G401 (cell line): ENCODE results near the gene CCP110. TPM values are rescaled to one million over a fixed set of nuclear protein-coding genes. Genes with fewer than 3 reads are reported as not detected.
A peak's percentile ranks its signal among the peaks of the same experiment; 100 is the strongest.

ENCODE experiments used
- DNase-seq: peaks from one replicate; pipeline ENCODE4 v3.0.0-alpha.2; 2015; ENCODE audit warnings: low spot score
- in situ Hi-C: cut with HindIII; loops from 2 replicates; pipeline ENCODE4 v1.10.0; 2016; ENCODE audit warnings: low sequenced_read_pairs, mixed read lengths
- total RNA-seq: library from RNA; depleted of rRNA; stranded (reverse); fragments of >200 nt; shearing (Covaris generic); gene quantifications from 2 replicates; pipeline ENCODE4 v1.2.3, GENCODE V29; 2014; rRNA removed

The CCP110 gene, protein sequence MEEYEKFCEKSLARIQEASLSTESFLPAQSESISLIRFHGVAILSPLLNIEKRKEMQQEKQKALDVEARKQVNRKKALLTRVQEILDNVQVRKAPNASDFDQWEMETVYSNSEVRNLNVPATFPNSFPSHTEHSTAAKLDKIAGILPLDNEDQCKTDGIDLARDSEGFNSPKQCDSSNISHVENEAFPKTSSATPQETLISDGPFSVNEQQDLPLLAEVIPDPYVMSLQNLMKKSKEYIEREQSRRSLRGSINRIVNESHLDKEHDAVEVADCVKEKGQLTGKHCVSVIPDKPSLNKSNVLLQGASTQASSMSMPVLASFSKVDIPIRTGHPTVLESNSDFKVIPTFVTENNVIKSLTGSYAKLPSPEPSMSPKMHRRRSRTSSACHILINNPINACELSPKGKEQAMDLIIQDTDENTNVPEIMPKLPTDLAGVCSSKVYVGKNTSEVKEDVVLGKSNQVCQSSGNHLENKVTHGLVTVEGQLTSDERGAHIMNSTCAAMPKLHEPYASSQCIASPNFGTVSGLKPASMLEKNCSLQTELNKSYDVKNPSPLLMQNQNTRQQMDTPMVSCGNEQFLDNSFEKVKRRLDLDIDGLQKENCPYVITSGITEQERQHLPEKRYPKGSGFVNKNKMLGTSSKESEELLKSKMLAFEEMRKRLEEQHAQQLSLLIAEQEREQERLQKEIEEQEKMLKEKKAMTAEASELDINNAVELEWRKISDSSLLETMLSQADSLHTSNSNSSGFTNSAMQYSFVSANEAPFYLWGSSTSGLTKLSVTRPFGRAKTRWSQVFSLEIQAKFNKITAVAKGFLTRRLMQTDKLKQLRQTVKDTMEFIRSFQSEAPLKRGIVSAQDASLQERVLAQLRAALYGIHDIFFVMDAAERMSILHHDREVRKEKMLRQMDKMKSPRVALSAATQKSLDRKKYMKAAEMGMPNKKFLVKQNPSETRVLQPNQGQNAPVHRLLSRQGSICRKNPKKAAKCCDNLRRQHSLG
- total RNA-seq: 20.4 and 22.9 TPM in 2 replicates

- in situ Hi-C loops: no loop called here
- peak; percentile 99 for DNase-seq
Measured at GRCh38 chr16:19523559-19524355, at the start of gene CCP110. CCP110 (plus strand) TSS chr16:19523942; CDS start chr16:19527882, 3,940 bp downstream.

DNA sequence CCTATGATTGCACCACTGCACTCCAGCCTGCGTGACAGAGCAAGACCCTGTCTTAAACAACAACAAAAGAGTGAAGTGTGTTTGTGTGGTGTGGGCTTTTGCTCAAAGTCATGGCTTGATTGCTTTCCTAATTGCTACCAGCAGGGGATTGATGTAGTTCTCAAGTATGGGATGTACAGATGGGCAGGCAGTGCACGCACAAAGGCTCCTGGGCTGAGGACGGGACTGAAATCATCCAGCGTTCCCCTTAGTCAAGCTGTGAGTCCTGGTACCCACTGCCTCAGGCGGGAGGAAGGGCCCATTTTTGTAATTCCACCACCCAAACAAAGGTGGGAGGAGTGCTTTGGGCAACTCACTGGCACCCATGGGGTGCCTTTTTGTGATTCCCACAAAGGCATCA is 49.1 kb upstream of the CCP110 start:
- in situ Hi-C loops: no loop called here
- no peak for DNase-seq

DNA sequence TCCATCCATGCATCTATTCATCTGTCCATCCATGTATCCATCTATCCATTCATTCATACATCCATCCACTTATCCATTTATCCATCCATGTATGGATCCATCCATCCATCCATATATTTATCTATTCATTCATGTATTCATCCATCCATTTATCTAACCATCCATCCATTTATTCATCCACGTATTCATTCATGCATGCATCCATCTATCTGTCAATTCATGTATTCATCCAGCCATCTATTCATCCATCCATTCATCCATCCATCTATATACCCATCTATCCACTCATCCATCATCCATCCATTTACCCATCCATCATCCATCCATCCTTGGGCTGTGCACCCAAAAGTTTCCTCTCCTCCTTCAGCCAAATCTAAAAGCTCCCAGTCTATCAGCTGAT is 45.2 kb upstream of the CCP110 start:
- in situ Hi-C loops: no loop called here
- DNase-seq: no peak

- in situ Hi-C loops: no loop called here
- DNase-seq: no peak
Measured at GRCh38 chr16:19479302-19479721, 44.4 kb upstream of the CCP110 start.

DNA sequence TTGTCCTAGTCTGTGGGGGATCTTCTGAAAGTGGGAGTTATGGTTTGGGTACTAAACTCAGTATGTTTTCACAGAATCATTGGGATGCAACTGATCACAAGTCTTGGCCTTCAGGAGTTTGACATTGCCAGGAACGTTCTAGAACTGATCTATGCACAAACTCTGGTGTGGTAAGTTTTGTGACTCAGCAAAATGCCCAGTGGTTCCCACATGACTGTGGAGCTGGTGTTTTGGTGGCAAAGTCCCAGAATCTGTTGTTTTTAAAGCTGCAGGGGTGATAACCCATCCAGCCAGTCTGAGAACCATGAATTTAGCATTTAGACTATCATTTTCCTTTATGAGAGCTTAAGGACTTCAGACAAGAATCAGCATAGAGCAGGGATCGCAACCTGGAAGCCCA is 42.4 kb upstream of the CCP110 start:
- DNase-seq: no peak
- in situ Hi-C loops: no loop called here

DNA sequence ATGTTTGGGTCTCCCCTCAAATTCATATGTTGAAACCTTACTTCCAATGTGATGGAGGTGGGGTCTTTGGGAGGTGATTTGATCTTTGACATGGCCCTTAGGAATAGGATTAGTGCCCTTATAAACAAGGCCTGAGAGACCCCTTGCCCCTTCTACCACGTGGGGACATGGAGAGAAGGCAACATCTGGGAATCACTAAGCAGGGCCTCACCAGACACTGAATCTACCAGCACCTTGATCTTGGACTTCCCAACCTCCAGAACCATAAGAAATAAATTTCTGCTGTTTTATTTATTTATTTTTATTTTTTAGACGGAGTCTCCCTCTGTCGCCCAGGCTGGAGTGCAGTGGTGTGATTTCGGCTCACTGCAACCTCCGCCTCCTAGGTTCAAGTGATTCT is 42.0 kb upstream of the CCP110 start:
- in situ Hi-C loops: no loop called here
- no peak for DNase-seq

DNA sequence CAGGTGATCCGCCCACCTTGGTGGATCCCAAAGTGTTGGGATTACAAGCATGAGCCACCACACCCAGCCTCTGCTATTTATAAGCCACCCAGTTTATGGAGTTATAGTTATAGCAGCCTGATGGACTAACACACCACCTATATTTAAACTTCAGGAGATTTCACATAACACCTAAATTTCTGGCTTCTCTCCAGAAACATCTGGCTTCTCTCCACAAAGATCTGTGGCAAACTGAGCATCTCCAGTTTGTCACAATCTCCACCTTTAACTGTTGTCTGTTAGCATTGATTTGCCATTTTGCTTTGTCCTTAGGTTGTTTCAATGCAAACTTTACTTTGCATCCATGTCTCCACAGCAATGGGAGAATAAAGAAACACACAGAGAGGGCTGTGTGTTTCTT is 41.5 kb upstream of the CCP110 start:
- no peak for DNase-seq
- in situ Hi-C loops: no loop called here

DNA sequence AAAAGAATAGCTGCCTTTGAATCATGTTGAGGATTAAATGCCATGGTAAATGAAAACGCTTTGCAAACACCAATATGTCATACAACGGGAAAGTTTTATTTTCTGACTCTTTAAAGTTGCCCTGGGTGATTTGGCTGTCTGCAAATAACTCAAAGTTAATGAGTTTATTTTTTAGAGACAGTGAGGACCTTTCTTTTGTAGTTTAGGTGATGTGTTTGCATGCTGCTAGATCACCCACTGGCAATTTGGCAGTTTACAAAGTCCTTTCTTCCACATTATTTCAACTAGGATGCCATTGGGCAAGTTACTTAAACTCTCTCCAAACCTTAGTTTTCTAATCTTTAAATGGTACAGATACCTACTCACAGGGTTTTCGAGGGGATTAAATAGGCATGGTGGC is 39.6 kb upstream of the CCP110 start:
- no peak for DNase-seq
- in situ Hi-C loops: no loop called here

DNA sequence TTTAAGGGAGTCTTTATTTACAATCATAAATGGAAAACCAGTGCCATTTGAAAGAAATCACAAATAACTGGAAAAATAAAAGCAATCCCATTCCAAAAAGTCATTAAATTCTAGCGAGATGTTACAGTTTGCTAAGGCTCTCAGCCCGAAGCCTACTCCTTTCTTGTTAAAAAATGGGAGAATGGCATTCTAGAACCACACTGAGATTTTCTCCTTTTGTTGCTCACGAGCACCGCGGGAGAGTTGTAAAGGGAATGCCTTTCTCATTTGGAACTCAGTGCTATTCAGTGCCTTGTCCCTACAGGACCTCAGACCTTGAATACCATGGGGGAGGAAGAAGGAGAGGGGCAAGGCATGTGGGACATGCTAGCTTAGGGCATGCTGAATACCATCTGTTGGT is 38.1 kb upstream of the CCP110 start:
- in situ Hi-C loops: no loop called here
- no peak for DNase-seq

DNA sequence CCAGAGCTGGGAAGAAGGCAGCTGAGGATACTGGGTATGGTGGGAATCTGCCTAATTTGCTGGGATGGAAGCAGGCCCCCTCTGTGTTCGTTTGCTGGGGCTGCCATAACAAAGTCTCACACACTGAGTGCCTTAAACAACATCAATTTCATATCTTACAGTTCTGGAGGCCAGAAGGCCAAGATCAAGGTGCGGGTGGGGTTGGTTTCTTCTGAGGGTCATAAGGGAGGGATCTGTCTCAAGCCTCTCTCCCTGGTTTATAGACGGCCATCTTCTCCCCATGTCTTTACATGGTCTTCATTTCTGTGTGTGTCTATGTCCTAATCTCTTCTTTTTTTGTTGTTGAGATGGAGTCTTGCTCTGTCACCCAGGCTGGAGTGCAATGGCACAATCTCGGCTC is 37.7 kb upstream of the CCP110 start:
- in situ Hi-C loops: no loop called here
- no peak for DNase-seq

DNA sequence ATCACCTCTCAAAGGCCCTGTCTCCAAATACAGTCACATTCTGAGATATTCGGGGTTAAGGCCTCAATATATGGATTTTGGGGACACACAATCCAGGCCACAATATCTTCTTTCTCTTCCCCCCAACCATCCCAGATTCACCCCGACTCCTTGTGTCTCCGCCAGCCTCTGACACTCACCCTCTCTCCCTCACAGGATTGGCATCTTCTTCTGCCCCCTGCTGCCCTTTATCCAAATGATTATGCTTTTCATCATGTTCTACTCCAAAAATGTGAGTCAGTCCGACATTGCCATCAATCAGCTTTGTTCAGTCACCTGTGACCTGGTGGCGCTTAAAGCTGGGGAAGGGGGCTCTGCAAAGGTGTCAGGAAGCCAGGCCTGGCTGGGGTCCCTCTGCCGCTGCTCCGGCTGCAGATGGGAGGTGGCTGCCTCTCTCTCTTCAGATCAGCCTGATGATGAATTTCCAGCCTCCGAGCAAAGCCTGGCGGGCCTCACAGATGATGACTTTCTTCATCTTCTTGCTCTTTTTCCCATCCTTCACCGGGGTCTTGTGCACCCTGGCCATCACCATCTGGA is 36.9 kb upstream of the CCP110 start:
- in situ Hi-C loops: no loop called here
- DNase-seq: no peak

DNA sequence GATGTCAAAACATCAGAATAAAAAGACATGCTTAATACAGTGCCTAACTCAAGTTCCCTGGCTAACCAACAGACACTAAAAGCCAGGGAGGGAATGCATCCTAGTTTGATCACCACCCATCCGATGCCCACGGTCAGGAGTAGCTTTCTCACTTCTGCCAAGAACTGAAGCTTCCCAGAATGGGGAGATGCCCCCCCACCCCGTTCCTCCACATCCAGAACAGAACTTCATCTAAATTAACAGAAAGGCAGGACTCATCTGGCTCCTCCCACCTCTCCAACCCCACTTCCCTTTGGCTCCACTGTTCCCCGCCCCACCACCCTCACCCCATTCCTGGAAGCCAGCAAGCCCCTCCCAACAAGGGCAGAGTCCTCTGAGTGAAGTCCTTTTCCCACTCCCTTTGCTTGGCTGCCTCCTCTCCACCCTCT is 35.5 kb upstream of the CCP110 start:
- in situ Hi-C loops: no loop called here
- no peak for DNase-seq

- in situ Hi-C loops: no loop called here
- DNase-seq: no peak
Measured at GRCh38 chr16:19490619-19491018, 33.1 kb upstream of the CCP110 start.

- DNase-seq: no peak
- in situ Hi-C loops: no loop called here
Measured at GRCh38 chr16:19497176-19497575, 26.6 kb upstream of the CCP110 start.

DNA sequence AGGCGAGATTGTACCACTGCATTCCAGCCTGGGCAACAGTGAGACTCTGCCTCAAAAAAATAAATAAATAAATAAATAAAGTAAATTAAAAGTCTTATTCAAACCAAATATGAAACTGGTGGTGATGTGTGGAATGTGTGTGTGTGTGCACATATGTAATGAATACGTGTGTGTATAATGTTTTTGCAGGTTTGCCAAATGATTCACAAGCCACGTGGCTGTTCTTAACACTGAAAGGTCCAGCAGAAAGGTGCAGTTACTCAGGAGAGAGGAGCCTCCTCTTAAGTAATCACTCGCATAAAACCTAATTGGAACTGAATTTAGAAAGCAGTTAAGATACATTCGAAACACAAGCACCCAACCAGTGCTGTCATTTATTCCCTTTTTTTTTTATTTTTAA is 24.7 kb upstream of the CCP110 start:
- DNase-seq: no peak
- in situ Hi-C loops: no loop called here

- no peak for DNase-seq
- in situ Hi-C loops: no loop called here
Measured at GRCh38 chr16:19499481-19499880, 24.3 kb upstream of the CCP110 start.

DNA sequence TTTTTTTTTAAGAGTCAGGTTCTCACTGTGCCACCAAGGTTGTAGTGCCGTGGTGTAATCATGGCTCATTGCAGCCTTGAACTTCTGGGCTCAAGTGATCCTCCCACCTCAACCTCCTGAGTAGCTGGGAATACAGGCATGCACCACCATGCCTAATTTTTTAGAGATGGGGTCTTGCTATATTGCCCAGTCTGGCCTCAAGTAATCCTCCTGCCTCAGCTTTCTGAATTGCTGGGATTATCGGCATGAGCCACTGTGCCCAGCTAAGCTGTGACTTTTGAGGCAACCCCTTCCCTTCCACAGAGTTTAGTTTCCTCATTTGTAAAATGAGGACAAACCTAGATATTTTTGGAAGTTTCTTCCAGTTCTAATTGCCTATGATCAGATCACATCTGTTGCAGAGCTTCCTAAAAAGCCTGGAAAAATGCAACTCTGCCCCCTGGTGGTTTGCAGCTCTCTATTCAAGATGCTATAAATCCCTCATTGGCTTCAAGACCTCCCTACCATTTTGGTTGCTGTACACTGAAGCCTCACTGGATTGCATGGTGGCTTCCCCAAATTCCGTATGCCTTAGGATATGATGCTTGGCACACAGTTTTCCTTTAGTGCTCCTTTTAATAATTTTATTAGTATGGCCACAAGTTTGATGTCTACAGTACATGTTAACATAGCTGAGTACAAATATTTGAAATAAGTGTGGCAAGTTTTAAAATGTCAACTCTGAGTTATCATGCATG is 21.2 kb upstream of the CCP110 start:
- DNase-seq: peak; percentile 80
- in situ Hi-C loops: no loop called here

- no peak for DNase-seq
- in situ Hi-C loops: no loop called here
Measured at GRCh38 chr16:19503461-19504075, 20.2 kb upstream of the CCP110 start.
